H9 (cell line): ENCODE data around the gene VWA5B1. TPM values are rescaled to one million over a fixed set of nuclear protein-coding genes. Genes with fewer than 3 reads are reported as not detected.

Source experiments
- DNase-seq: peaks from one replicate; pipeline ENCODE4 v3.0.0-alpha.2; 2017
- H2AFZ ChIP-seq: one replicate; pipeline ENCODE4 v1.6.1; 2013; ENCODE audit warnings: mild to moderate bottlenecking, low read length, control low read depth, moderate library complexity
- H2AK5ac ChIP-seq: 2 replicates; pipeline ENCODE4 v1.6.1; 2013; ENCODE audit warnings: low read length, control low read depth, mixed read lengths; ENCODE audit not compliant: insufficient read length
- H2BK120ac ChIP-seq: one replicate; pipeline ENCODE4 v1.6.1; 2013; ENCODE audit warnings: low read depth, mild to moderate bottlenecking, low read length, control low read depth, inconsistent platforms; ENCODE audit not compliant: poor library complexity, severe bottlenecking
- H2BK12ac ChIP-seq: 2 replicates; pipeline ENCODE4 v1.6.1; 2013; ENCODE audit warnings: low read length, control low read depth, mixed read lengths, low read depth; ENCODE audit not compliant: insufficient read length
- H2BK15ac ChIP-seq: 2 replicates; pipeline ENCODE4 v1.6.1; 2013; ENCODE audit warnings: low read depth, low read length, control low read depth
- H2BK20ac ChIP-seq: one replicate; pipeline ENCODE4 v1.6.1; 2013; ENCODE audit warnings: low read depth, mild to moderate bottlenecking, low read length, control low read depth, inconsistent platforms; ENCODE audit not compliant: poor library complexity, severe bottlenecking
- H2BK5ac ChIP-seq: 2 replicates; pipeline ENCODE4 v1.6.1; 2013; ENCODE audit warnings: low read length, control low read depth, mixed read lengths; ENCODE audit not compliant: insufficient read length
- H3K14ac ChIP-seq: 2 replicates; pipeline ENCODE4 v1.6.1; 2013; ENCODE audit warnings: low read length, control low read depth; ENCODE audit not compliant: insufficient read depth
- H3K18ac ChIP-seq: 2 replicates; pipeline ENCODE4 v1.6.1; 2013; ENCODE audit warnings: low read depth, mild to moderate bottlenecking, mixed read lengths, low read length, control low read depth; ENCODE audit not compliant: insufficient read length
- H3K23ac ChIP-seq: 2 replicates; pipeline ENCODE4 v1.6.1; 2013; ENCODE audit warnings: low read length, control low read depth, mixed read lengths, low read depth; ENCODE audit not compliant: insufficient read length
- H3K23me2 ChIP-seq: 2 replicates; pipeline ENCODE4 v1.6.1; 2013; ENCODE audit warnings: low read depth, mild to moderate bottlenecking, mixed read lengths, low read length, control low read depth; ENCODE audit not compliant: insufficient read length, poor library complexity, severe bottlenecking
- H3K27ac ChIP-seq: 2 replicates; pipeline ENCODE4 v1.5.1; 2013; ENCODE audit warnings: low read length, control low read depth, mixed read lengths, low read depth; ENCODE audit not compliant: insufficient read length
- H3K27me3 ChIP-seq: 2 replicates; pipeline ENCODE4 v1.6.1; 2013; ENCODE audit warnings: low read length, control low read depth, inconsistent platforms; ENCODE audit not compliant: insufficient read depth
- H3K4ac ChIP-seq: 2 replicates; pipeline ENCODE4 v1.6.1; 2013; ENCODE audit warnings: low read depth, mild to moderate bottlenecking, control low read depth, inconsistent platforms, low read length, moderate library complexity
- H3K4me1 ChIP-seq: 2 replicates; pipeline ENCODE4 v1.6.1; 2013; ENCODE audit warnings: low read length, control low read depth, inconsistent platforms; ENCODE audit not compliant: insufficient read depth
- H3K4me2 ChIP-seq: 2 replicates; pipeline ENCODE4 v1.6.1; 2013; ENCODE audit warnings: low read length, control low read depth, mixed read lengths; ENCODE audit not compliant: insufficient read length, insufficient read depth
- H3K56ac ChIP-seq: 2 replicates; pipeline ENCODE4 v1.6.1; 2013; ENCODE audit warnings: low read depth, mild to moderate bottlenecking, mixed read lengths, low read length, control low read depth; ENCODE audit not compliant: insufficient read length
- H3K79me1 ChIP-seq: 2 replicates; pipeline ENCODE4 v1.6.1; 2013; ENCODE audit warnings: low read depth, mild to moderate bottlenecking, moderate library complexity, low read length, control low read depth, inconsistent platforms; ENCODE audit not compliant: insufficient read depth, poor library complexity, severe bottlenecking
- H3K79me2 ChIP-seq: 2 replicates; pipeline ENCODE4 v1.6.1; 2013; ENCODE audit warnings: low read length, control low read depth, inconsistent platforms; ENCODE audit not compliant: insufficient read depth
- H3K9ac ChIP-seq: 2 replicates; pipeline ENCODE4 v1.6.1; 2013; ENCODE audit warnings: low read length, control low read depth, mixed read lengths; ENCODE audit not compliant: insufficient read length; ENCODE audit errors: extremely low read depth
- H3K9me3 ChIP-seq: one replicate; pipeline ENCODE4 v1.6.1; 2013; ENCODE audit warnings: low read depth, low read length, inconsistent platforms; ENCODE audit not compliant: control insufficient read depth
- H3T11ph ChIP-seq: one replicate; pipeline ENCODE4 v1.6.1; 2013; ENCODE audit warnings: mild to moderate bottlenecking, low read length, control low read depth, inconsistent platforms
- H4K20me1 ChIP-seq: one replicate; pipeline ENCODE4 v1.6.1; 2013; ENCODE audit not compliant: control insufficient read depth, insufficient read length, insufficient read depth
- H4K5ac ChIP-seq: 2 replicates; pipeline ENCODE4 v1.6.1; 2013; ENCODE audit warnings: low read depth, mild to moderate bottlenecking, mixed read lengths, low read length, control low read depth; ENCODE audit not compliant: insufficient read length
- H4K8ac ChIP-seq: replicated peaks from 2 replicates; pipeline ENCODE4 v1.6.1; 2013; ENCODE audit warnings: low read length, control low read depth, mixed read lengths, low read depth; ENCODE audit not compliant: insufficient read length
- H4K91ac ChIP-seq: 2 replicates; pipeline ENCODE4 v1.6.1; 2013; ENCODE audit warnings: low read depth, mild to moderate bottlenecking, moderate library complexity, mixed read lengths, low read length, control low read depth; ENCODE audit not compliant: insufficient read length
- H3K27ac Mint-ChIP-seq, 3 experiments: 2 replicates in 2 of 3; 3 replicates in 1 of 3; pipeline ENCODE4 v1.8.0; 2020 to 2021; ENCODE audit warnings: mixed read lengths in 3 of 3, mild to moderate bottlenecking in 1 of 3, moderate library complexity in 1 of 3
- H3K27me3 Mint-ChIP-seq: 2 replicates; pipeline ENCODE4 v1.8.0; 2021; ENCODE audit warnings: low read depth, mild to moderate bottlenecking, moderate library complexity, mixed read lengths
- H3K36me3 Mint-ChIP-seq, 3 experiments: 2 replicates in 2 of 3; 3 replicates in 1 of 3; pipeline ENCODE4 v1.8.0; 2020 to 2021; ENCODE audit warnings: low read depth in 3 of 3, mixed read lengths in 3 of 3; ENCODE audit not compliant: insufficient read depth in 1 of 3
- H3K4me1 Mint-ChIP-seq, 2 experiments: 2 replicates each; pipeline ENCODE4 v1.8.0; 2020; ENCODE audit warnings: mixed read lengths in 2 of 2
- H3K4me3 Mint-ChIP-seq, 2 experiments: 2 replicates in 1 of 2; 3 replicates in 1 of 2; pipeline ENCODE4 v1.8.0; 2020 to 2021; ENCODE audit warnings: mild to moderate bottlenecking in 2 of 2, mixed read lengths in 2 of 2, moderate library complexity in 1 of 2
- H3K9me3 Mint-ChIP-seq, 2 experiments: 2 replicates in 1 of 2; 3 replicates in 1 of 2; pipeline ENCODE4 v1.8.0; 2020; ENCODE audit warnings: mild to moderate bottlenecking in 2 of 2, mixed read lengths in 2 of 2, moderate library complexity in 1 of 2
- WGBS: extraction: QIAGEN DNeasy Blood & Tissue Kit; methylation state at CpG from one replicate; pipeline ENCODE4 v1.1.7; 2013; ENCODE audit warnings: missing lambda C conversion rate, low lambda C conversion rate, mixed read lengths; ENCODE audit not compliant: insufficient read length; ENCODE audit errors: extremely low coverage; 5-methylcytosine and 5-hydroxymethylcytosine counted together
- total RNA-seq: library from RNA; stranded (reverse); gene quantifications from 2 replicates; pipeline ENCODE4 v1.2.1, GENCODE V29; 2021
- TF ChIP-seq, protein P1 (sequence below): fragments of 200-600 bp; sonication (generic); conservative IDR thresholded peaks from 3 replicates; pipeline ENCODE4 v1.8.0; 2021; ENCODE audit warnings: antibody characterized with exemption, mild to moderate bottlenecking

Gene VWA5B1
- total RNA-seq, 1 experiment from 2014 or later, result not detected

DNA sequence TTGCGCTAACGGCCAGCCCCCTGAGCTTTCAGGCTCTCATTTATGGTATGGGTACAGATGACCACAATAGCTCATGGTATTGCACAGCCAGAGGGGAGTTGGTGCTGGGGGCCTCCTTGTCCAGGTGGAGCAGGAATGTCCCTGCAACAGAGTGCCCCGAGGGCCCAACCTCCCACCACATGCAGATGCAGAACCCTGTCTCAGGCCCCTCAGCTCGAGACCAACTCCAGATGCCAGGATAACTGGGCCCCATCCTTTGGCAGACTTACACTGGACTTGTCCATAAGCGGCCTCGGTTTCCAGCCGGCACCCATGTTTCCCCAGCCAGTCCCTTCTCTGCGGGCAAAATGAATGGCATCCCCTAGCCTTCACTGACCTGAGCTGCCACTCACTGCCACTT, 67.1 kb downstream of the VWA5B1 start:
- DNase-seq, result no peak
- H3K23me2 ChIP-seq, result no peaks in the 10 kb centered on the region
- H3K4ac ChIP-seq, result no peak overlapping the region
- no peak overlapping the region for H4K8ac ChIP-seq
- no peak overlapping the region for H2AK5ac ChIP-seq
- TF ChIP-seq, protein P1, sequence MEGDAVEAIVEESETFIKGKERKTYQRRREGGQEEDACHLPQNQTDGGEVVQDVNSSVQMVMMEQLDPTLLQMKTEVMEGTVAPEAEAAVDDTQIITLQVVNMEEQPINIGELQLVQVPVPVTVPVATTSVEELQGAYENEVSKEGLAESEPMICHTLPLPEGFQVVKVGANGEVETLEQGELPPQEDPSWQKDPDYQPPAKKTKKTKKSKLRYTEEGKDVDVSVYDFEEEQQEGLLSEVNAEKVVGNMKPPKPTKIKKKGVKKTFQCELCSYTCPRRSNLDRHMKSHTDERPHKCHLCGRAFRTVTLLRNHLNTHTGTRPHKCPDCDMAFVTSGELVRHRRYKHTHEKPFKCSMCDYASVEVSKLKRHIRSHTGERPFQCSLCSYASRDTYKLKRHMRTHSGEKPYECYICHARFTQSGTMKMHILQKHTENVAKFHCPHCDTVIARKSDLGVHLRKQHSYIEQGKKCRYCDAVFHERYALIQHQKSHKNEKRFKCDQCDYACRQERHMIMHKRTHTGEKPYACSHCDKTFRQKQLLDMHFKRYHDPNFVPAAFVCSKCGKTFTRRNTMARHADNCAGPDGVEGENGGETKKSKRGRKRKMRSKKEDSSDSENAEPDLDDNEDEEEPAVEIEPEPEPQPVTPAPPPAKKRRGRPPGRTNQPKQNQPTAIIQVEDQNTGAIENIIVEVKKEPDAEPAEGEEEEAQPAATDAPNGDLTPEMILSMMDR, result no peak
- H3K9ac ChIP-seq, result no peak overlapping the region
- no CpG with 5 or more reads among the region's 8 CpGs for WGBS
- no peak overlapping the region for H4K91ac ChIP-seq
- no peak overlapping the region for H2BK12ac ChIP-seq
- H3K27ac ChIP-seq, result no peak overlapping the region
- Mint-ChIP-seq H3K9me3 (no peaks in the 10 kb centered on the region; a peak in 1 of 5 replicates), H3K4me3 (no peak overlapping the region), H3K4me1 (peaks cover 3 to 11% of the 10 kb centered on the region in 2 experiments; a peak in 3 of 4 replicates), H3K27me3 (peaks cover 55% of the 10 kb centered on the region), H3K27ac (no peak overlapping the region), H3K36me3 (no peaks in the 10 kb centered on the region)
- no peak overlapping the region for H2BK5ac ChIP-seq
- no peaks in the 10 kb centered on the region for H4K20me1 ChIP-seq
- no peak overlapping the region for H3K23ac ChIP-seq
- no peaks in the 10 kb centered on the region for H3K9me3 ChIP-seq
- H3K4me1 ChIP-seq, result no peaks in the 10 kb centered on the region
- no peaks in the 10 kb centered on the region for H3K27me3 ChIP-seq
- H2AFZ ChIP-seq, result no peak overlapping the region
- H2BK20ac ChIP-seq, result no peak overlapping the region
- H3K14ac ChIP-seq, result no peak overlapping the region
- H3K56ac ChIP-seq, result no peak overlapping the region
- H3K4me2 ChIP-seq, result no peak overlapping the region
- H3K18ac ChIP-seq, result no peak overlapping the region
- H3K79me1 ChIP-seq, result no peaks in the 10 kb centered on the region
- H2BK120ac ChIP-seq, result no peak overlapping the region
- no peak overlapping the region for H2BK15ac ChIP-seq
- no peaks in the 10 kb centered on the region for H3K79me2 ChIP-seq
- H3T11ph ChIP-seq, result no peak overlapping the region
- no peak overlapping the region for H4K5ac ChIP-seq
